Measurements from ENCODE around the gene ZNF236.
A peak's percentile ranks its signal among the peaks of the same experiment; 100 is the strongest.

The ZNF236 gene

DNA sequence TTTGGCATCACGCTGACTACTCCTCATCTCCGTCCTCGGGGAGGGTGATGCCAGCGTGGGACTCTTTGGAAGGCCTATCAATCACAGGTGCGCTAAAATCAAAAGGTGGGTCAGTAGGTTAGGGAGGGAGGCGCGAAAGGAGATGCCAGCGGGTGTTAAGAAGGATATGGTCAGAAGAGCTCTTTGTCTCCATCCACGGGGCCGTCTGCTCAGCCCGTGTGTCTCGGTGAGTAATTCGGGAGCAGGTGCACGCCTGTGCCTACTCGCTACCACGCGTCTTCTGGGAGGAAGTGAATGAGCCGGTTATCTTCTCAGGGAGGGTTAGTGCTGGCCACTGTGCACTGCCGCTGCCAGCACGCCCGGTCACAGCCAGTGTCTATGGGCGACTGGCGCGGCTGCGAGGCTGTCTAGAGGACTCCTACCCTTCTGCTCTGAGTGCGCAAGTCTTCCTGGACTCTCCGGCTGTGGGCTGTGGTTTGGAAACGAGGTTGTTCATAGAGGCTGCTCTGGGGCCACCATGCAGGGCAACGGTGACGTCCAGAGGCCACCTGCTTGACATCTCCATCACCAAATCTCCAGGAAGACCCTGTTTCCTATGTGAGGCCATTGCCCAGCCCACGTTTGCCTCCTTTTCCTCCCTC, 156.9 kb downstream of the ZNF236 start:
- POLR2A ChIA-PET = no interaction called here
- Histone ChIP-seq H3K27ac (ENCODE audit: insufficient read depth in 1 of 2, low read depth in 1 of 2, low read length in 2 of 2, poor library complexity in 1 of 2, severe bottlenecking in 2 of 2) (no peak overlapping the region), H3K4me3 (ENCODE audit: control insufficient read depth in 1 of 7, extremely low read depth in 1 of 7, insufficient read depth in 4 of 7, low read depth in 2 of 7, low read length in 6 of 7) (no peak overlapping the region), H3K36me3 (ENCODE audit: control insufficient read depth in 4 of 4, insufficient read depth in 4 of 4, low read length in 3 of 4) (no peaks in the 10 kb centered on the region), H3K27me3 (replicated peaks in 2 of 5; ENCODE audit: control insufficient read depth in 4 of 5, insufficient read depth in 5 of 5, low read length in 4 of 5) (no peaks in the 10 kb centered on the region), H3K4me1 (ENCODE audit: control extremely low read depth in 1 of 4, control insufficient read depth in 4 of 4, insufficient read depth in 4 of 4, low read length in 3 of 4) (peaks cover 0 to 8% (median 2%) of the 10 kb centered on the region in 4 experiments), H3K9me3 (ENCODE audit: control extremely low read depth in 1 of 5, control insufficient read depth in 4 of 5, insufficient read depth in 2 of 5, low read depth in 1 of 5, low read length in 4 of 5) (no peaks in the 10 kb centered on the region)
- 94% methylated on average over 31 of the region's 31 CpGs for WGBS (ENCODE audit: insufficient coverage)
- CTCF ChIA-PET = interaction anchor here (0.8 kb wide), 1 partner anchor 536 kb away, joined by 3 read pairs; no protein-coding TSS in a partner anchor
- DNase-seq = no peak

- no peak for DNase-seq
- Histone ChIP-seq H3K9me3 (ENCODE audit: control extremely low read depth in 1 of 5, control insufficient read depth in 4 of 5, insufficient read depth in 2 of 5, low read depth in 1 of 5, low read length in 4 of 5) (no peaks in the 10 kb centered on the region), H3K27ac (ENCODE audit: insufficient read depth in 1 of 2, low read depth in 1 of 2, low read length in 2 of 2, poor library complexity in 1 of 2, severe bottlenecking in 2 of 2) (no peak overlapping the region), H3K4me3 (ENCODE audit: control insufficient read depth in 1 of 7, extremely low read depth in 1 of 7, insufficient read depth in 4 of 7, low read depth in 2 of 7, low read length in 6 of 7) (no peak overlapping the region), H3K36me3 (ENCODE audit: control insufficient read depth in 4 of 4, insufficient read depth in 4 of 4, low read length in 3 of 4) (no peaks in the 10 kb centered on the region), H3K4me1 (ENCODE audit: control extremely low read depth in 1 of 4, control insufficient read depth in 4 of 4, insufficient read depth in 4 of 4, low read length in 3 of 4) (peaks cover 0 to 8% (median 2%) of the 10 kb centered on the region in 4 experiments), H3K27me3 (replicated peaks in 2 of 5; ENCODE audit: control insufficient read depth in 4 of 5, insufficient read depth in 5 of 5, low read length in 4 of 5) (no peaks in the 10 kb centered on the region)
- WGBS (ENCODE audit: insufficient coverage) = 97% methylated on average over 17 of the region's 17 CpGs
- POLR2A ChIA-PET = no interaction called here
- CTCF ChIA-PET = interaction anchor here (0.8 to 1.0 kb wide), 2 partner anchors 25 to 536 kb away, joined by 3 read pairs; no protein-coding TSS in a partner anchor
Observed at GRCh38 chr18:76979906-76980305, 157.5 kb downstream of the ZNF236 start.

- no peaks in the 10 kb centered on the region for H3K27me3 ChIP-seq (replicated peaks in 2 of 5; ENCODE audit: control insufficient read depth in 4 of 5, insufficient read depth in 5 of 5, low read length in 4 of 5)
- ChIA-PET POLR2A (no interaction called here), CTCF (interaction anchor here (1.0 to 1.4 kb wide), 3 partner anchors 10 to 116 kb away, joined by 3 to 4 read pairs (median 3); no protein-coding TSS in a partner anchor)
- no peaks in the 10 kb centered on the region for H3K9me3 ChIP-seq (ENCODE audit: control extremely low read depth in 1 of 5, control insufficient read depth in 4 of 5, insufficient read depth in 2 of 5, low read depth in 1 of 5, low read length in 4 of 5)
- H3K4me1 ChIP-seq (ENCODE audit: control extremely low read depth in 1 of 4, control insufficient read depth in 4 of 4, insufficient read depth in 4 of 4, low read length in 3 of 4) = peaks cover 0 to 9% (median 2%) of the 10 kb centered on the region in 4 experiments
- no peak overlapping the region for H3K4me3 ChIP-seq (ENCODE audit: control insufficient read depth in 1 of 7, extremely low read depth in 1 of 7, insufficient read depth in 4 of 7, low read depth in 2 of 7, low read length in 6 of 7)
- no peaks in the 10 kb centered on the region for H3K36me3 ChIP-seq (ENCODE audit: control insufficient read depth in 4 of 4, insufficient read depth in 4 of 4, low read length in 3 of 4)
- no peak overlapping the region for H3K27ac ChIP-seq (ENCODE audit: insufficient read depth in 1 of 2, low read depth in 1 of 2, low read length in 2 of 2, poor library complexity in 1 of 2, severe bottlenecking in 2 of 2)
- DNase-seq = no peak
- 91% methylated on average over 23 of the region's 23 CpGs for WGBS (ENCODE audit: insufficient coverage)
Observed at GRCh38 chr18:76980663-76981395, 158.5 kb downstream of the ZNF236 start.

- H3K36me3 ChIP-seq (ENCODE audit: control insufficient read depth in 4 of 4, insufficient read depth in 4 of 4, low read length in 3 of 4) = no peaks in the 10 kb centered on the region
- ChIA-PET CTCF (interaction anchor here (1.1 to 1.6 kb wide), 3 partner anchors 9 to 115 kb away, joined by 3 to 6 read pairs (median 4); no protein-coding TSS in a partner anchor), POLR2A (no interaction called here)
- peaks cover 0 to 10% (median 2%) of the 10 kb centered on the region in 4 experiments for H3K4me1 ChIP-seq (ENCODE audit: control extremely low read depth in 1 of 4, control insufficient read depth in 4 of 4, insufficient read depth in 4 of 4, low read length in 3 of 4)
- no peak for DNase-seq
- H3K27me3 ChIP-seq (replicated peaks in 2 of 5; ENCODE audit: control insufficient read depth in 4 of 5, insufficient read depth in 5 of 5, low read length in 4 of 5) = no peaks in the 10 kb centered on the region
- H3K27ac ChIP-seq (ENCODE audit: insufficient read depth in 1 of 2, low read depth in 1 of 2, low read length in 2 of 2, poor library complexity in 1 of 2, severe bottlenecking in 2 of 2) = no peak overlapping the region
- 92% methylated on average over 13 of the region's 13 CpGs for WGBS (ENCODE audit: insufficient coverage)
- H3K4me3 ChIP-seq (ENCODE audit: control insufficient read depth in 1 of 7, extremely low read depth in 1 of 7, insufficient read depth in 4 of 7, low read depth in 2 of 7, low read length in 6 of 7) = no peak overlapping the region
- H3K9me3 ChIP-seq (ENCODE audit: control extremely low read depth in 1 of 5, control insufficient read depth in 4 of 5, insufficient read depth in 2 of 5, low read depth in 1 of 5, low read length in 4 of 5) = no peaks in the 10 kb centered on the region
Observed at GRCh38 chr18:76981396-76981968, 159.1 kb downstream of the ZNF236 start.

GRCh38 chr18:76982038-76982437, 159.7 kb downstream of the ZNF236 start:
- CTCF ChIA-PET = interaction anchor here (1.0 to 4.2 kb wide), 11 partner anchors 8 to 228 kb away, joined by 3 to 30 read pairs (median 5); no protein-coding TSS in a partner anchor
- Histone ChIP-seq H3K27ac (ENCODE audit: insufficient read depth in 1 of 2, low read depth in 1 of 2, low read length in 2 of 2, poor library complexity in 1 of 2, severe bottlenecking in 2 of 2) (no peak overlapping the region), H3K9me3 (ENCODE audit: control extremely low read depth in 1 of 5, control insufficient read depth in 4 of 5, insufficient read depth in 2 of 5, low read depth in 1 of 5, low read length in 4 of 5) (no peaks in the 10 kb centered on the region), H3K36me3 (ENCODE audit: control insufficient read depth in 4 of 4, insufficient read depth in 4 of 4, low read length in 3 of 4) (no peaks in the 10 kb centered on the region), H3K4me1 (ENCODE audit: control extremely low read depth in 1 of 4, control insufficient read depth in 4 of 4, insufficient read depth in 4 of 4, low read length in 3 of 4) (peaks cover 0 to 10% (median 3%) of the 10 kb centered on the region in 4 experiments), H3K4me3 (ENCODE audit: control insufficient read depth in 1 of 7, extremely low read depth in 1 of 7, insufficient read depth in 4 of 7, low read depth in 2 of 7, low read length in 6 of 7) (no peak overlapping the region), H3K27me3 (replicated peaks in 2 of 5; ENCODE audit: control insufficient read depth in 4 of 5, insufficient read depth in 5 of 5, low read length in 4 of 5) (no peaks in the 10 kb centered on the region)
- POLR2A ChIA-PET = no interaction called here
- DNase-seq = no peak
- WGBS (ENCODE audit: insufficient coverage) = 97% methylated on average over 4 of the region's 5 CpGs

DNA sequence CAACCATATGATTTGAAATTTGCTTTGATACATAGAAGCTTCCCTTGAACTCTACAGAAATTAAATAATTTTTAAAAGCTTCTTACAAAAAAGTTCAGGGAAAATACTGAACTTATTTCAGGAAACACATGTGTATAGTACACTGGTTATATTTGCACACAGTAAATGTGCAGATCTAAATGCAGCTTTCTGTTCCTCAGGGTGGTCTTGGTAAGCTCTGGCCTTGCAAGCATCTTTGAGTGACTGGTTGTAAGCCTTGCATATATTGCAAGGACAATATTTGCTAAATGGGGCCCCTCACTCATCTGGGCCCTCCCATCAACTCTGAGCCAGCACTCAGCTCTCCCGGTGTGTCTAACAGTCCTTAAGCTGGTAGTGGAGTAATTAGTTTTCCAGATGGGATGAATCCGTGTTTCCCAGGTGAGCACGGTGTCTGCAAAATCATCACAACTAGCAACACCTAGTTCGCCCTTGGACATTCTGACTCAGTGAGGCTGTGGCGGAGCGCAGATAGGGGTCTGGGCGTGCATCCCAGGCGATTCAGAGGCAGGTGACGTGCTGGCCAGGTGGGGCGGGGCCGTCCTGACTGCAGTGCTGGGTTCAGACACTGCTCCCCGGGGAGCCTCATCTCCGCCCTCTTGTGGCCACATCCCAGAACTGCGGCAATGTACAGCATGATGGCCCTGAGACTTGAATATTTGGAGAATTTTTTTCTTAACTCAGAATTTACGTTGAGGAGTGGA, 160.7 kb downstream of the ZNF236 start:
- DNase-seq = peak; percentile 75 to 88 (median 85)
- 0% methylated on average over 9 of the region's 15 CpGs for WGBS (ENCODE audit: insufficient coverage)
- POLR2A ChIA-PET = no interaction called here
- CTCF ChIA-PET = interaction anchor here (0.7 to 4.2 kb wide), 22 partner anchors 9 to 229 kb away, joined by 3 to 30 read pairs (median 4); no protein-coding TSS in a partner anchor
- no peaks in the 10 kb centered on the region for H3K36me3 ChIP-seq (ENCODE audit: control insufficient read depth in 4 of 4, insufficient read depth in 4 of 4, low read length in 3 of 4)
- H3K27me3 ChIP-seq (replicated peaks in 2 of 5; ENCODE audit: control insufficient read depth in 4 of 5, insufficient read depth in 5 of 5, low read length in 4 of 5) = no peaks in the 10 kb centered on the region
- peaks cover 0 to 10% (median 4%) of the 10 kb centered on the region in 4 experiments for H3K4me1 ChIP-seq (ENCODE audit: control extremely low read depth in 1 of 4, control insufficient read depth in 4 of 4, insufficient read depth in 4 of 4, low read length in 3 of 4)
- no peaks in the 10 kb centered on the region for H3K9me3 ChIP-seq (ENCODE audit: control extremely low read depth in 1 of 5, control insufficient read depth in 4 of 5, insufficient read depth in 2 of 5, low read depth in 1 of 5, low read length in 4 of 5)
- peak overlapping the region in 2 of 7 experiments; percentile 32 to 46 for H3K4me3 ChIP-seq (ENCODE audit: control insufficient read depth in 1 of 7, extremely low read depth in 1 of 7, insufficient read depth in 4 of 7, low read depth in 2 of 7, low read length in 6 of 7)
- no peak overlapping the region for H3K27ac ChIP-seq (ENCODE audit: insufficient read depth in 1 of 2, low read depth in 1 of 2, low read length in 2 of 2, poor library complexity in 1 of 2, severe bottlenecking in 2 of 2)
